MCF 10A (cell line): ENCODE results near the gene IL11RA. TPM values are rescaled to one million over a fixed set of nuclear protein-coding genes. Genes with fewer than 3 reads are reported as not detected.

ENCODE experiments used
- BruUV-seq: library from RNA; stranded (reverse); fragments of 400-500 nt; replicated peaks from 2 replicates; lab custom pipeline; 2021; lab: Mats Ljungman, UMichigan
- CTCF ChIA-PET: fragments of 300-600 bp; sonication (Branson Sonifier 250); formaldehyde crosslinking; extraction: SDS; loops from one replicate; lab custom pipeline; 2021; ENCODE audit warnings: antibody characterized with exemption, inconsistent platforms; lab: Yijun Ruan, JAX
- POLR2A ChIA-PET: fragments of 300-600, 350-650 bp; sonication (Branson Sonifier 250); formaldehyde crosslinking; extraction: SDS; loops from one replicate; lab custom pipeline; 2020; ENCODE audit warnings: antibody characterized with exemption, inconsistent platforms; lab: Yijun Ruan, JAX
- DNase-seq: peaks from one replicate; pipeline ENCODE4 v3.0.0-alpha.2; 2018; ENCODE audit not compliant: unreplicated experiment
- H3K27ac Mint-ChIP-seq: one replicate; pipeline ENCODE4 v1.8.0; 2022; ENCODE audit warnings: mild to moderate bottlenecking, low read depth, mixed read lengths; ENCODE audit not compliant: unreplicated experiment
- H3K27me3 Mint-ChIP-seq: one replicate; pipeline ENCODE4 v1.8.0; 2022; ENCODE audit warnings: mixed read lengths; ENCODE audit not compliant: insufficient read depth, unreplicated experiment
- H3K36me3 Mint-ChIP-seq: one replicate; pipeline ENCODE4 v1.8.0; 2022; ENCODE audit warnings: mild to moderate bottlenecking, moderate library complexity, mixed read lengths; ENCODE audit not compliant: insufficient read depth, unreplicated experiment
- H3K4me1 Mint-ChIP-seq: one replicate; pipeline ENCODE4 v1.8.0; 2022; ENCODE audit warnings: mixed read lengths; ENCODE audit not compliant: insufficient read depth, unreplicated experiment
- H3K4me3 Mint-ChIP-seq: one replicate; pipeline ENCODE4 v1.8.0; 2022; ENCODE audit warnings: mild to moderate bottlenecking, moderate library complexity, mixed read lengths; ENCODE audit not compliant: unreplicated experiment
- H3K9me3 Mint-ChIP-seq: one replicate; pipeline ENCODE4 v1.8.0; 2022; ENCODE audit warnings: mixed read lengths; ENCODE audit not compliant: unreplicated experiment
- CTCF ChIP-seq: fragments of 200-600 bp; IDR thresholded peaks from one replicate; pipeline ENCODE4 v1.8.0; 2022; ENCODE audit warnings: antibody characterized with exemption, mild to moderate bottlenecking; ENCODE audit not compliant: unreplicated experiment
- intact Hi-C: fragments of 100-400 bp; cut with micrococcal nuclease; formaldehyde crosslinking; loops from 2 replicates; pipeline ENCODE4 v1.14.1; 2022
- total RNA-seq: library from RNA; stranded (reverse); gene quantifications from 2 replicates; pipeline ENCODE4 v1.2.3, GENCODE V29; 2022

IL11RA gene
- total RNA-seq, 1 experiment from 2014 or later = 4.0 TPM

GRCh38 chr9:34651321-34651720, 664 bp upstream of the IL11RA start:
- peak overlapping the region; percentile 72 for H3K27ac Mint-ChIP-seq
- TSS peak; percentile 91 for BruUV-seq
- H3K4me1 Mint-ChIP-seq = peaks cover 38% of the 10 kb centered on the region
- intact Hi-C loops = no loop called here
- H3K36me3 Mint-ChIP-seq = peaks cover 16% of the 10 kb centered on the region
- DNase-seq = peak; percentile 69
- H3K4me3 Mint-ChIP-seq = peak overlapping the region; percentile 69
- no peak for TF ChIP-seq CTCF
- H3K27me3 Mint-ChIP-seq = no peaks in the 10 kb centered on the region
- ChIA-PET CTCF (interaction anchor here (0.9 to 1.7 kb wide), 3 partner anchors 17 to 902 kb away, joined by 3 to 6 read pairs (median 5); no protein-coding TSS in a partner anchor), POLR2A (interaction anchor here (2.6 kb wide), 1 partner anchor 13 kb away, joined by 11 read pairs; no protein-coding TSS in a partner anchor)
- no peaks in the 10 kb centered on the region for H3K9me3 Mint-ChIP-seq

GRCh38 chr9:34652602-34653000, 616 bp downstream of the IL11RA start:
- CTCF ChIA-PET = no interaction called here
- Mint-ChIP-seq H3K4me1 (peaks cover 35% of the 10 kb centered on the region), H3K27me3 (no peaks in the 10 kb centered on the region), H3K27ac (peak overlapping the region; percentile 28), H3K36me3 (peaks cover 16% of the 10 kb centered on the region), H3K9me3 (no peaks in the 10 kb centered on the region), H3K4me3 (peak overlapping the region; percentile 69)
- POLR2A ChIA-PET = interaction anchor here (0.6 to 2.6 kb wide), 4 partner anchors 9 to 32 kb away, joined by 3 to 11 read pairs (median 4); partner anchors contain the start of gene DCTN3
- no peak for TF ChIP-seq CTCF
- BruUV-seq = no TSS peak
- DNase-seq = no peak
- intact Hi-C loops = no loop called here

- POLR2A ChIA-PET = interaction anchor here (0.6 to 2.6 kb wide), 3 partner anchors 8 to 11 kb away, joined by 3 to 11 read pairs (median 4); no protein-coding TSS in a partner anchor
- intact Hi-C loops = no loop called here
- Mint-ChIP-seq H3K4me3 (peak overlapping the region; percentile 69), H3K4me1 (peaks cover 27% of the 10 kb centered on the region), H3K9me3 (no peaks in the 10 kb centered on the region), H3K36me3 (peaks cover 9% of the 10 kb centered on the region), H3K27me3 (no peaks in the 10 kb centered on the region), H3K27ac (peak overlapping the region; percentile 28)
- no TSS peak for BruUV-seq
- no peak for TF ChIP-seq CTCF
- CTCF ChIA-PET = no interaction called here
- DNase-seq = no peak
Observed at GRCh38 chr9:34653151-34654072, 1.4 kb downstream of the IL11RA start.
